Right ventricle myocardium superior (tissue), 1 donor: ENCODE measurements around the gene FBXL16. TPM values are rescaled to one million over a fixed set of nuclear protein-coding genes. Genes with fewer than 3 reads are reported as not detected.

ENCODE experiments used
- ATAC-seq: fragments of 200-7000 bp; cut with Tn5 transposase; one replicate; pipeline ENCODE4 v1.9.1; 2020; ENCODE audit warnings: mild to moderate bottlenecking; ENCODE audit not compliant: poor library complexity
- DNase-seq: peaks from one replicate; pipeline ENCODE4 v3.0.0-alpha.2; 2020
- intact Hi-C: fragments of 100-400 bp; cut with DNase I; formaldehyde crosslinking; loops from one replicate; pipeline ENCODE4 v1.11.2; 2022
- total RNA-seq: library from RNA; stranded (reverse); fragmentation: NEBNext Ultra II Directional; extraction: Animal tissue kit (Norgen Biotek cat#: 25700); gene quantifications from one replicate; pipeline ENCODE4 v1.2.1, GENCODE V29; 2021
- donor health status: DM: no; HTN: yes; CAD: no; lungs with severe emphysema.

FBXL16 gene
- total RNA-seq, 1 donor from 2014 or later, result not detected

DNA sequence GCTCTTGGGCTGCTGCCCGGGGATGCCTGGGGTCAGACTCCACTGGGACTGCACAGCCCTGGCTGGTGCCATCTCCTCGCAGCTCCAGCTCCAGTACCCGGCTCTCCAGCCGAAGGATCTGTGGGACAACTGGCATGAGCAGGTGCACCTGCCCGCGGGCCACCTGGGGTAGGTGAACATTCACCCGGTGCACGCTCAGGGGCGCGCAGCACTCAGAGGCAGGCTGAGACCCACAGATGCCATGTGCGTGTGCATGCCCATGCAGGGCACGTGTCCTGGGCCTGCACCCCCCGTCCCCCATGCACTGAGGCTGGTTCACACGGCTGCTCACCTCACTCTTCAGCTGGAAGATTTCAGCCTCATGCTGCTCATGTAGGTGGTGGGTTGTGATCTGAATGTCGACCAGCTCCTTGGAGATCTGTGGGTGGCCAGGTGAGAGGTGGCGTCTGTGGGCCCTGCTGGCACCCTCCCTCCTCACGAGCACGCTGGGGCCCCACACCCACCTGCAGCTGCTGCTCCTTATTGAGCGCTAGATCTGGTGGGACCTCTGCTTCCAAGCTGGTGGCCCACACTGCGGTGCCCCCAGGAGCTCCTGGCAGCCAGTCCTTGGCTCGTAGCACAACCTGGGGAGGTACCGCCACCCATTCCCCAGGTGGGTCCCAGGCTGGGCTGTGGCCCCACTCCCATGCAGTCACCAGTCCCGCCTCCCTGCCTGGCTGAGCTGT, 20.0 kb upstream of the FBXL16 start:
- ATAC-seq (no peak), DNase-seq (no peak)
- intact Hi-C loops, result no loop called here

DNA sequence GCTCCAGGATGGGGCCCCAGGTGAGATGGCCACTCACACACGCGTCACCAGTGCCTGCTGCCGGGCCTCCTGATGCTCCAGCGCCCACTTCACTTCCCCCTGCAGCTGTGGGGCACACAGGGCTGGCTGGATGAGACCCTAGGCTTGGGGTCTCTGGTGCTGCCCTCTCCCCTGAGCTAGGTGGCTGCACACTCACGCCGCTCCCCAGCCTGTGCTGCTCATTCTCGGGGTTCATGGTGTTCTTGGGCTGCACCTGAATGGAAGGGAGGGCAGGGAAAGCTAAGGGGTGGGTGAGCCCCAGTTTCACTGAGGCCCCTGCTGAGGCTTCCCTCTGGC, 19.4 kb upstream of the FBXL16 start:
- intact Hi-C loops, result no loop called here
- DNase-seq, result no peak
- ATAC-seq, result no peak

DNA sequence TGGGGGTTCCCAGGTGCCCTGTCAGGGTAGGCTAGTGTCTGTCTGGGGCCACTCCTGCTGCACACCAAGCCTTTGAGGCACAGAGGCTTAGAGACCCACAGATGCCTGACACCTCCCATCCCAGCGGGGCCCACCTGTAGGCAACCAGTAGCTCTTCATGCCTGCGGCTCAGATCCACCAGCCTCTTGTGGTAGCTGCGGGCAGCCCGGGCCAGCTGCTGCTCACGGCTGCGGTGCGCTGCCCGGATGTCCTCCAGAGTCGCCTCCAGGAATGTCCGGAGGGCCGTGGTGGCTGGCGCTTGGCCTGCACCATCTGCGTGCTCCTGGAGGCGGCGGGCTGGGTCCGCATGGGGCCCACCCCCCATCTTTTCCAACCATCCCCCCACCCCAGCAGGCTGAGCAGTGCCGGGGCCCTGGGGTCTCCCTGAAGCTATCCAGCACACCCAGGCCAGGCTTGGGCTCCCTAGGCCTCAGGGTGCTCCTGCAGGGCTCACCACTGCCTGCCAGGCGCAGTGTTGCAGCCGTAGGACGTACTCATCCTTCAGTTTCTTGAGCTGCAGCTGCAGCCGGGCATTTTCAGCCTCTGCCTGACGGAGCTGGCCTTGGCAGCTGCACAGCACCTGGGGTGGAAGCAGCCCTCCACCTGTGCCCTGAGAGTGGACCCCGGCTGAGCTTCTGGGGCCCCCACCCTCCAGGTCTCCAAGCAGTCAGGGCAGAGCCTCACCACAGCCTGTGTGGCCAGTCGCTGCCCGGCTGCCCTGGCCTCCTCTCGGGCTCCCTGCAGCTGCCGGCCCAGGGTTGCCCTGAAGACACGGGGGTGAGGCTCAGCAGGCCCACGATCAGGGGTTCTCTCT, 18.8 kb upstream of the FBXL16 start:
- intact Hi-C loops, result no loop called here
- ATAC-seq (no peak), DNase-seq (no peak)

DNA sequence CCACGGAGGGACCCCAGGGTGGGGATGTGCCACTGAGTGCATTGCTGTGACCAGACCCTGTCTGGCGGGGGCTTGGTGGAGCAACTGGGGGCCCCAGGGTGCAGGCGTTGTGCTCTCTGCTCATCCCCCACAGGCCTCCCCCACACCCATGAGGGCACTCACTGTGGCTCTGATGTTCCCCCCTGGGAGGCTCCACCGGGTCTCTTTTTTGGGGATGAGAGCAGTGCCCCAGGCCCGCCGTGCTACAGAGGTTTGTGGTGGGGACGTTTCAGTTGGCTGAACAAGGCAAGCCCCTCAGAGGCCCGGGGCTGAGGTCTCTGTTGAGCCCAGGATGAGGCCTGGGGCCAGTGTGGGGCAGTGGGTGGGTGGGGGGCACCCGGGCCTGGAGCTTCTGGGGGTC, 18.1 kb upstream of the FBXL16 start:
- DNase-seq (no peak), ATAC-seq (no peak)
- intact Hi-C loops, result no loop called here

DNA sequence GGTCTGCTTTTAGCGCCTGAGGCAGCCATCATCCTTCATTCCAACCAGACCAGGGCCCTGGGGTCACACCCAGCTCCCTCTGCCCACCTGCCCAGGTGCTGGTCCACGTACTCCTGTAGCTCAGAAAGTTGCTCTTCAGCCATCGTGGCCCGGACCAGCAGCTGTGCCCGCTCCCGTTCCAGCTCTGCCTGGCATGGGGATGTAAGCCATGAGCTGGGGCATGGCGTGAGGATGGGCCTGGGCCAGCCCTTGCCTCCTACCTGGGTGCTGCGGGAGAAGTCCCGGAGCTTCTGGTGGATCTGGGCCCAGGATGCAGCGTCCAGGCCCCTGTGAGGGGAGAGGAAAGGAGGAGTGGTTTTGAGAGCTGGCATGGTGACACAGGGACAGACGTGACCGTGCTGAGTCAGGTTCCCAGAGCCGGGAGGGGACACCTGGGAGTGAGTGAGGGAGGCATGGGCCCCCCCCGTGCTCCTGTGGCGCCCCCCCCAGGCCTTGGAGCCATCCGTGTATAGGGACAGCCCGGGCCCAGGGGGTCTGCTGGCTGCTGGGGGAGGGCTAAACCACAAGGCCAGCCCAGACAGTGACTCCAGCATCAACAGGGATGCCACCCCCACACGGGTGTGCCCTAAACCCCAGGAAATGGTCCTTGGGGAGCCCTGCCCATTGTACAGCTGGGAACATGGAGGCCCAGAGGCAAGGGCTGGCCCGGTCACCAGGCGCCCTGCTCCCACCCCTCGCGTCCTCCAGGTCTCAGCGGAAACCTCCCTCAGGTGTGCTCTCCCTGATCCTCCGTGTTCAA, 17.4 kb upstream of the FBXL16 start:
- intact Hi-C loops, result no loop called here
- DNase-seq (no peak), ATAC-seq (no peak)

DNA sequence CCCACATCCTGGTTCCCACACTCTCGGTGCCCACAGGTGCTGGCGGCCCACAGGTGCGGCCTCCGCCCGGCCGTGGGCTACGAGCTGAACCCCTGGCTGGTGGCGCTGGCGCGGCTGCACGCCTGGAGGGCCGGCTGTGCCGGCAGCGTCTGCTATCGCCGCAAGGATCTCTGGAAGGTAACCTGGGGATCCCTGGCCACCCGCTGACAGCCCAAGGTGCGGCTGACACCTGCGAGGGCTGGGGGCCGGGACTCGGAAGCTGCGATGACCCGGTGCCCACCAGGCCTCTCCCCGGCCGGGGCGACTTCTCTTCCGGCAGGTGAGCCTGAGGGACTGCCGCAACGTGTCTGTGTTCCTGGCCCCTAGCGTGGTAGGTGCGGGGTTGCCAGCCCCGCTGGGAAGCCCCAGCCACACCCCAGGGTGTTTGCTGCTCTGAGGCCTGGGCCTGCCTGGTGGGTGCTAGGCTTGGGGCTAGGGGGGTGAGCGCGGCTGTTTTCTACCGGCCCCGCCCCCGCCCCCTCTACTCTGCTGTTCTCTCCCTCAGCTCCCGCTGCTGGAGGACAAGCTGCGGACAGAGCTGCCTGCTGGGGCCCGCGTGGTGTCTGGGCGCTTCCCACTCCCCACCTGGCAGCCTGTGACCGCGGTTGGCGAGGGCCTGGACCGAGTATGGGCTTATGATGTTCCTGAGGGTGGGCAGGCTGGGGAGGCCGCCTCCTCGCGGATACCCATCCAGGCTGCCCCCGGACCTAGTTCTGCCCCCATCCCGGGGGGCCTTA, 16.4 kb upstream of the FBXL16 start:
- no peak for DNase-seq
- no peak for ATAC-seq
- intact Hi-C loops, result no loop called here

DNA sequence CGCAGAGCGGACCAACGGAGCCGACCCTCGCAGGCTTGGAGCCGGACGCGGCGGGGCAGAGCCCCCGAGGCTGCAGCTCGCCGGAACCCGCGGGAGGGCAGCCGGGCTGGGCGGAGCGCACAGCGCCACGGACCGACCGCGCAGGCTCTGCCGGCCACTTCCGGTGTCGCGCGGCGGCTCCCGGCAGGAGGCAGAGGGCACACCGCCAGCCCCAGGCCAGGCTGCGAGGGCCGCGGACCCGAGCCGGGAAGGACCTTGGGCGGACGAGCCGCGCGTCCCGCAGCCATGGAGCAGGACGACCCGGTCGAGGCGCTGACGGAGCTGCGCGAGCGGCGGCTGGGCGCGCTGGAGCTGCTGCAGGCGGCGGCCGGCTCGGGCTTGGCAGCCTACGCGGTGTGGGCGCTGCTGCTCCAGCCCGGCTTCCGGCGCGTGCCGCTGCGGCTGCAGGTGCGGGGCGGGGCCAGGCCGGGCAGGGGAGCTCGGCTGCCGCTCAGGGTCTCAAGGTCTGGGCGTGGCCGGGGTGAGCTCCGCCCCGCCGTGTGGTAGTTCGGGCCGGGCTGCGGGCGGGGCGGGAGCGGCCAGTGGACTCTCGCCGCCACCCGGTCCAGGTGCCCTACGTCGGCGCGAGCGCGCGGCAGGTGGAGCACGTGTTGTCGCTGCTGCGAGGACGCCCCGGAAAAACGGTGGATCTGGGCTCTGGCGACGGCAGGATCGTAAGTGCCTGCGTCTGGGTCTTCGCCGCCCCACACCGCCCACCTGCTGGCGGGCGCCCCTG, 15.6 kb upstream of the FBXL16 start, which contains the start of gene ANTKMT:
Gene ANTKMT, plus strand, starts transcription at position 157 of the 775 bp plus-strand sequence. Its CDS starts 129 bp downstream, at position 286.
- intact Hi-C loops, result no loop called here
- peak; percentile 86 for DNase-seq

DNA sequence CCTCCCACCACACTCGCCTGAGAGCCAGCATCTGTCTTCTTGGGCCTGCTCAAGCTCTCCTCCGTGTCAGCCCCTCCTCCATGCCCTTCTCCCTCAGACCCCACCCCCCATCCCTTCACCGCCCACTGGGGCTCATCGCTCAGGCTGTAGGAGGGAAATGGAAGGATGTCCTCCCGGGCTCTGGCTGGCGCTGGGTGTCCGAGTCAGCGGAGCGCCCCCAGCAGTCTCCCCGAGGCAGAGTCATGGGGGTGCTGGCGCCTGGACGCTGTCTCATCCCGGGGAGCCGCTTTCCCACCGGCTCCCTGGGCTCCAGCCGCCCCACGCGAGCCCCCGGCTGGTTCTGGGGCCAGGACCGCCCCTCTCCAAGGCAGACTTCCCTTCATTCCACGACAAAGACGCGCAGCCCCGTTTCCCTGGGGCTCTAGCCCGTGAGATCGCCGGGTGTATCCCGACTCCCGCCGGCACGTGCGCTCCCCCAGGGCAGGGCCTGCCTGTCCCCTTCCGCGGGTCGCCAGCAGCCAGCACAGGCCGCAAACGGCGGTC, 14.9 kb upstream of the FBXL16 start:
- ATAC-seq (peak; percentile 50), DNase-seq (no peak)
- intact Hi-C loops, result no loop called here

More for the DNA sequence above, 15.6 kb upstream of the FBXL16 start, which contains the start of gene ANTKMT:
- peak; percentile 90 for ATAC-seq

DNA sequence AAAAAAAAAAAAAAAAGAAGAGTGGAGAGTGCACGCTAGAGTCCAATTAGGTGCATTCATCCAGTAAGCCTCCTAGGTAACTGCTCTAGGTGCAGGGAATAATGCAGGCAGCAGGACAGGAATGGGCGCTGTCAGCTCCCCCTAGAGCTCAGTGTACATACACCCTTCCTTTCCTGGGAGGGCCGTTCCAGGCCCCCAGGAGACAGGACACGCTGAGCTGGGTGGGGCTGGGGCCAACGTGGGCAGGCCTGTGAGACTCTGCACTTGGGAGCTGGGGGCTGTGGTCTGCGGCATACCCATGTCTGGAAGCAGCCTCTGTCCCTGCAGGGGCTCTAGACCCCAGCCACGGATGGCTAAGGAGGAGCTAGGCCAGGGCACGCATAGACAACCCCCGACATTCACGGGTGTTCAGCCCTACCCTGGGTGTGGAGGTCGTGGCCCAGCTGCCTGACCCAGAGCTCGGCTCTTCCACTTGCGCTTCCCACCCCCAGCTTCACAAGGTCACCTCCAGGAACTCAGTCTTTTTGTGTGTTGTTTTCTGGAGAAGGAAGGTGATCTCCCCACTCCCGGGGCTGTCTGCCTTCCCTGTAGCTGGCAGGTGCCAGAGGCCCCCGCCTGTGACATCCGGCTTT, 14.3 kb upstream of the FBXL16 start:
- ATAC-seq (no peak), DNase-seq (no peak)
- intact Hi-C loops, result no loop called here

DNA sequence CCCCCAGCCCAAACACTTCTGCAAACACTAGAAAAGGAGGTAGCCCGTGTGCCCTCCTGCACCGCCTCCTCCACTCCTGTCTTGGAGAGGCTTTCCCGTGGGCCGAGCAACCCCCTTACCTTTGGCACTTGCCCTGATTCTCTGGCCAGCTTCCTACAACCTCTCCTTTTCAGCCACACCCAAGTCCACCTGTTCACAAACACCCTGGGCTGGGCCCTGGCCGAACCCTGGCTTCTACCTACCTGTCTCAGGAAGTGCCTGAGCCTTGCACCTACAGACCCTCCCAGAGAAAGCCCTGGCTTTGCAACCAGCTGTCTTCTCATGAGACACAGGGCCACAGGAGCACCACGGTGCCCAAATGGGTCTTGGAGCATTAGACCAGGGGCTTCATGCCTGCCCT, 13.3 kb upstream of the FBXL16 start:
- no peak for DNase-seq
- intact Hi-C loops, result no loop called here
- ATAC-seq, result no peak

DNA sequence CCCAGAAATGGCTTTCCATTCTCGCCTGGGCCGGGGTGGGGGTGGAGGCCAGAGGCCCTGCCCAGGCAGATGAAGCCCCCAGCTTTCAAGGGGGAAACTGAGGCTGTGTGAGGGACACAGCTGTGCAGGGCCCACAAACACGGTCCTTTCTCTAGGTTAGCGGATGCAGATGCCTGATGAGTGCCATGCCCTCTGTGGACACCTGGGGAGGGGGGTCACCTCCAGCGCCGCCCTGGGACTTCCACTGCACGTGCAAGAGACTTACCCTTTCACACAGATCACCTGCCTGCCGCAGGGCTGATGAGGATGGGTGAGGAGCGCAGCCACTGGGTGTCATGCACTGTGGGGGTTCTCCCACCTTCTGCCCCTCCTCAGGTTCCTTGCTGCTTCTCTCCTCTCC, 12.8 kb upstream of the FBXL16 start:
- intact Hi-C loops, result no loop called here
- DNase-seq (no peak), ATAC-seq (no peak)

DNA sequence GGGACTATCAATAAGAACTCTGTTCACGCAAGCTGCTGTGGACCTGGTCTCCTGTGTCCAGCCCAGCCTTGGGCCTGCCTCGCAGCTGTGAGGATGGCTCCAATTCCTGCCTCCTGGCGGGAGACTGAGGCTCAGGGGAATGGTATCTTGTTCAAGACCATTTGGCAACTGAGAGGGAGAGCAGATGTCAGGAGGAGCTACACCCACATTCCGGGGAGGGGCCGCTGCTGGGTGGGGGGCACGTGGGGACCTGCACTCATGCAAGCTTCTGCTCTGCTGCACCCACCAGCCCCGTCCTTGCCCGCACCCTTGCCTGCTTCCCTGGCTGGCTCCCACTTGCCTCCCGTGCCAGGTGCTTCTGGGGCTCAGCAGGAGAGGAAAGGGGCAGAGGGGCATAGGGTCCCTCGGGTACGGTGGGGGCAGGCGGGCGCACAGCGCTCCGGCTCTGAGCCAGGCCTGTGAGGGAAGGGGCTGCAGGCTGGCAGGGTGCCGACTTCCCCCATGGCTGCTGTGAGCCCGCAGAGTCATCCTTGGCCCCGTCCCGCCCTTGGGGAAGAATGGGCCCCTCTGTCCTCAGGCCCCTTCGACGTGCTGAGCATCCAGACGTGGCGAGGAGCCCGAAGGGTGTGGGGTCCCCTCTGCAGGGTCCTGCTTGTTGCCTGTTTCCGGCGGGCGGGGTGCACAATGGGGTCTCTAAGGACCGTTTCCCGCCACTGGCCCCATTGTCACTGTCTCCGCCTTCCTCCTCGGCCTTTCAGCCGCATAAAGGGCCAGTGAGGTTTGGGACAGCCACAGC, 12.0 kb upstream of the FBXL16 start:
- DNase-seq, result no peak
- ATAC-seq, result no peak
- intact Hi-C loops, result no loop called here

DNA sequence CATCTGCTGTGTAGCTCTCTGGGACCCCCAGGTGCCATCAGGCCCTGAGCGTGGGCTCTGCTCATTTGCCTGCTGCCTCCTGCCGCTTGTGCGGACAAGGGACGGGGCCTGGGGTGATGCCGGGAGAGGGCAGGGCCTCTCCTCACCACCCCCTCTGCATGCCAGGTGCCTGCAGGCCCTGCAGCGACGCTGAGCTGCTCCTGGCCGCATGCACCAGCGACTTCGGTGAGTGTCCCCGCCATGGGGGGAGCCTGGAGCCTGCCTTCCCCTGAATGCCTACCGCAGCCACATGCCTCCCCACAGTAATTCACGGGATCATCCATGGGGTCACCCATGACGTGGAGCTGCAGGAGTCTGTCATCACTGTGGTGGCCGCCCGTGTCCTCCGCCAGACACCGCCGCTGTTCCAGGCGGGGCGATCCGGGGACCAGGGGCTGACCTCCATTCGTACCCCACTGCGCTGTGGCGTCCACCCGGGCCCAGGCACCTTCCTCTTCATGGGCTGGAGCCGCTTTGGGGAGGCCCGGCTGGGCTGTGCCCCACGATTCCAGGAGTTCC, 11.2 kb upstream of the FBXL16 start:
- no peak for DNase-seq
- ATAC-seq, result no peak
- intact Hi-C loops, result no loop called here

DNA sequence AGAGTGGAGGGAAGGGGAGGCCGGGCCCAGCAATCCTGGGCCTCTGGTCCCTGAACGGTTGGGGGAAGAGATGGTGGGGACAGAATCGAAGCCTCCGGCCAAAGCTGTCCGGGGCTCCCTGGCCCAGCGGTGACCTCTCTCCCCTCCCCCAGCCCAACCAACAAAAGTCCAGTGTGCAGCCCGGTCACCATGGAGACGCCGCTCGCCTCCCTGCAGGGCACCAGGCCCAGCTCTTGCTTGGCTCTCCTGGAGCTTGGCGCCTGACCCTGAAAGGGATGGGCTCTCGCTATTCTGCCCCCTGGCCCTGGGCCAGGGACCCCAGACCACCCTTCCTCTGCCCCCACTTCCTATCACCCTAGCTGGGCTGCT, 10.6 kb upstream of the FBXL16 start:
- DNase-seq, result no peak
- intact Hi-C loops, result no loop called here
- no peak for ATAC-seq

DNA sequence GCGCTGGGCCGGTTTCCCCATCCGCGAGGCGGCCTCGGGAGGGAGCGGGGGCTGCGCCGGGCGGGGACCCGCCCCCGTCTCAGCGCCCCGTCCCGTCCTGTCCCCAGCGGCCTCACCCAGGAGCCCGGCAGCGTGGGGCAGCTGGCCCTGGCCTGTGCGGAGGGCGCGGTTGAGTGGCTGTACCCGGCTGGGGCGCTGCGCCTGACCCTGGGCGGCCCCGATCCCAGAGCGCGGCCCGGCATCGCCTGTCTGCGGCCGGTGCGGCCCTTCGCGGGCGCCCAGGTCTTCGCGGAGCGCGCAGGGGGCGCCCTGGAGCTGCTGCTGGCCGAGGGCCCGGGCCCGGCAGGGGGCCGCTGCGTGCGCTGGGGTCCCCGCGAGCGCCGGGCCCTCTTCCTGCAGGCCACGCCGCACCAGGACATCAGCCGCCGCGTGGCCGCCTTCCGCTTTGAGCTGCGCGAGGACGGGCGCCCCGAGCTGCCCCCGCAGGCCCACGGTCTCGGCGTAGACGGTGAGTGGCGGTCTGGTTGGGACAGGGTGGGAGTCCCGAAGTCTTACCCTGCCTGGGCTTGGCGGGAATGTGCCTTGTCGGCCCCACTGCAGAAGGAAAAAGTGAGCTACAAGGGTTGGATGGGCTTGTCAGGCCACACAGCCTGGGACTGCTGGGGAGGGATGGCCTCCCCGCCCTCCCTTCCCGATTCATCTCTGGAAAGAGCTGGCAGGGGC, 10.0 kb upstream of the FBXL16 start:
- ATAC-seq (no peak), DNase-seq (no peak)
- intact Hi-C loops, result loop anchor here (2.0 kb wide), 1 partner anchor 69 kb away; no protein-coding TSS in a partner anchor
